GM21737 (cell line): Measurements from ENCODE around the gene CBLB.

Experiments
- ATAC-seq: cut with Tn5 transposase; IDR thresholded peaks from one replicate; pipeline ENCODE4 v1.9.1; 2021; ENCODE audit warnings: mild to moderate bottlenecking, moderate library complexity; ENCODE audit not compliant: unreplicated experiment

The CBLB gene

DNA sequence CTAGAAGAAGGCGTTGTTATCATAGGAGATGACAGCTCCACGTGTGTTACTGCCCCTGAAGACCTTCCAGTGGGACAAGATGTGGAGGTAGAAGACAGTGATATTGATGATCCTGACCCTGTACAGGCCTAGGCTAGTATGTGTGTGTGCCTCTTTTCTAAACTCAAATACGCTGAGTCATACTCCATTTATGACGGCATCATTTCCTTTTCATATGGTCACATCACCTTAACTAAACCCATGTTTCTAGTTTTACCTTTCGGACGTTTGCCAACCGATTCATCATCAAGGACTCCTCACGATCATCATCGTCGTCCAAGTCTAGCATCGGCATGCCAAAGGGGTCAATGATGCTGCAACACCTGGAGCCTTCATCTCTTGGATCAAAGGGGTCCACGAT, 149.0 kb downstream of the CBLB start:
- no peak for ATAC-seq

- no peak for ATAC-seq
Observed at GRCh38 chr3:105715372-105715771, 153.4 kb downstream of the CBLB start.

- no peak for ATAC-seq
Observed at GRCh38 chr3:105714453-105714852, 154.4 kb downstream of the CBLB start.

DNA sequence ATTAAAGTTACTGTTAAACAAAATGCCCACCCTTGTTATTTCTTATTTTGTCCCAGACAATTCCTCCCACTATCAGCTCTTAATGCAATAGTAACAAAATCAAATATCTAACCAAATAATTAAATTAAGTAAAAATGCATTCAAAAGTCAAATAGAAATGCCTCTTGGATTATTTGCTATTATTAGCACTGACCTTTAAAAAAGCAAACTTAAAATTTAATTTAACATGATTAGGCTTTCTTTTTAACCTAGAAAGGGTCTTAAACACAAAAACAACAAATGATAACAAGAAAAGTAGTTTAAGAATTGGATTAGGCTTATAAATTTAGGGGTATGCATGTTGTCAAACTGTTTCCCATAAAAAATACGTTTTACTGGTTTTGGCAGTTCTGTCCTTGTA, 159.8 kb downstream of the CBLB start:
- no peak for ATAC-seq

DNA sequence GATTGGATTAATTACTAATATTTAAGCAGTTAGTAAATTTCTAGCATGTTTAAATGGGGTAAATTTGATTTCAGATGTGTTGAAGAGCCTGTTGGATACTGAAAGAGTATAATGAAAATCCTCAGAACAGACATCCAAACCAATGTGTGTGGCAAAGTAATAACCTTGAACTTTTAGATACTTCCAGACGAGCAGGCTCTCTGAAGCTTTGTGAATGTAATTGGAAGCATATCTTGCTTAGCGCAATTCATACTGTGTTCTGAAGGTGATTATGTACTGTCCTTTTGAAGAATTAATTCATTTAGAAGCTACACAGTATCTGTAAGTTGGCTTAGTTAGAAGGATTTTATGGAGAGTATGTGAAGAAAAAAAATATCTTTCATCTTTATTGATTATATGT, 161.8 kb downstream of the CBLB start:
- ATAC-seq, result no peak

- no peak for ATAC-seq
Observed at GRCh38 chr3:105704726-105705410, 163.9 kb downstream of the CBLB start.

DNA sequence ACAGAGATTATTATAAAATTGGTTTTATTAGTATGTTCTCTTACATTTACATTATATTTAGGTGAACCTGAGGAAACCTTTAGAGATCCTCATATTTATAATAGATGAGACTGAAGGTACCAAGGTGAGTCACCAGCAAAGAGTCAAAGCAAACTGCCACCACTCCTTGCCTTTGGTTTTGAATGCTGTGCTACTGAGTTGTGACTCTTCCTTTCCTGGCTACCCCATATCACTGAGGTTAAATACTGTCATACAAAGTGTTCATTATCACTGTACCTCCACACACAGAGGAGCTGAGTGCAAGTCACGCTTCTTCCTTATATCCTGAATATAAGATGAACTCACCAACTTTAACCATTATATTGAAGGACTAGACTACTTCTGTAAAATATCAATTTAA, 168.2 kb downstream of the CBLB start:
- no peak for ATAC-seq

DNA sequence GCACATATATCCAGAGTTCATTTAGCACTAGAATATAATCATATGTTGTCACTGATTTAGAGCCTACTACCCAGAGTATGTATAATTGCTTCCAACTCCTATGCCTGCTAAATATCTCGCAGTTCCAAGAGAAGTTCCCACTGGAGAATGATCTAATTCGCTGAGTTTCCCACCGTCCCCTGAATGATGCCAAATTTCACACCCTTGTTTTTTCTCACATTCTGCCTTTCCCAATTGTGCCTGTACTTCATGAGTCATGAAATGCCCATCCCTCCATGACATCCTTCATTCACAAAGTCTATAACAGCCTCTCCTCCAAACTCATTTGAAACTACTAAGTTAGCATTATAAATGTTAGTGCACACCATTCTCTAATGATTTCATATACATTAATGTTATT, 177.2 kb downstream of the CBLB start:
- ATAC-seq, result no peak

- ATAC-seq, result no peak
Observed at GRCh38 chr3:105691053-105691452, 177.8 kb downstream of the CBLB start.

- ATAC-seq, result no peak
Observed at GRCh38 chr3:105688821-105689220, 180.0 kb downstream of the CBLB start.

DNA sequence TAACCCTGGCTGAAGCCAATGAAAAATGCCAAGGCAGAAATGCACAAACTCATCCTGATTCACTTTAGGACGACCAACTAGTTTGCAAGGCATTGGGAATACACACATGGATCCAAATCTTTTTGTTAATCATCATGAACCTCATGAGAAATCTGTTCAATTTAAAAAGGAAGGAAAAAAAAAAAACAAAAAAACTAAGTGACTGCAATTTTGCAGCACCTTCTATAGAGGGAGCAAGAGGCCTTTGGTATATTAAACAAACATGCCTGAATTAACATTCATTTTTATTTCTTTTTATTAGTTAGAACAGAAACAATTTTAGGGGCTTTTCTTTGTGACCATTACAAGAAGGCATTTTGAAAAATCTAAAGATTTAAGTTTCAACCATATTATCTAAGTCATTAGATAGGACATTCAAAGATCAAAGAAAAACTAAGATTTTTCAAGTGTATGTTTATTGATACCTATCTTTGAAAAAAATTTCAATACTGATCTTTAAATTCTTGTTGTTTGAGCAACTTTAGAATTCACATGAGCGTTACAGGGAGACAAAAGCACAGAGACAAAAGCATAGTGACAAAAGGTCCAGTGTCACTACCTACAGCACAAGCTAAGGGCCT, 182.4 kb downstream of the CBLB start:
- ATAC-seq, result no peak

GRCh38 chr3:105679951-105680350, 188.9 kb downstream of the CBLB start:
- ATAC-seq, result no peak

DNA sequence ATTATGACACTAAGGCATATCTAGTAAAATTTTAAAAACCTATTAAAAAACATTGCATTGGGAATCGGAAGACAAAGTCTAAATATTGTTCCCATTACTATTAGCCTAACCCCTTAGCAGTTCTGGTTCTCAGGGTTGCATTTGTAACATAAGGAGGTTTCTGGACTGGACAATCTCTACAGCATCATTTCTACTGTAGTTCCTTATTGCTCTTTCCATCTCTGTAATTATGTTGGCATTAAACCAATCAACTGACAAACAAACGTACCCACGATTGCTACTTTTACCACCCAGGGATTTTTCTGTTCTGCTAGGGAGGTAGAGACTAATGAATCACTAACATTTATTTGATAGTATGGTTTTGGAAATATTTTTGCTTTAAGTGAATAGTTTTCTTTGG, 190.8 kb downstream of the CBLB start:
- no peak for ATAC-seq

- ATAC-seq, result no peak
Observed at GRCh38 chr3:105676621-105677300, 192.1 kb downstream of the CBLB start.

- no peak for ATAC-seq
Observed at GRCh38 chr3:105674437-105675065, 194.3 kb downstream of the CBLB start.

GRCh38 chr3:105672996-105673395, 195.8 kb downstream of the CBLB start:
- no peak for ATAC-seq

GRCh38 chr3:105662306-105662705, 206.5 kb downstream of the CBLB start:
- ATAC-seq, result no peak

DNA sequence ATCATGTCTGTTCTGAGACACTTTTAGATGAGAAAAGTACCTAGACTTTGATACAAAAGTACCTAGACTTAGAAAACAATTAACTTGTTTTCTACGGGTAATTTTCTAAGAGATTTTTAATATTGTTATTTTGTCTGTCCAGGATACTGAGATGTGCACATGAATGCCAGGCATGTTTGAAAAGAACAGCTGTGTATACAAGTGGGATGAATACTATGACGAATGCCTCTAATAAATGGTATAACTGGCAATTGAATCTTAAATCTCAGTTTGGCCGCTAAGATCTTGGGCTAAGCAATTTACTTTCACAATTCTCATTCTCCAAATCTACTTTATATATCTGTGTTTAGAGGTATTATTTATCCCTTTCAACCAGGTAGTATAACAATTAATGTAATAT, 207.4 kb downstream of the CBLB start:
- no peak for ATAC-seq

- no peak for ATAC-seq
Observed at GRCh38 chr3:105656651-105657504, 211.9 kb downstream of the CBLB start.

GRCh38 chr3:105653868-105654267, 214.9 kb downstream of the CBLB start:
- ATAC-seq, result no peak

DNA sequence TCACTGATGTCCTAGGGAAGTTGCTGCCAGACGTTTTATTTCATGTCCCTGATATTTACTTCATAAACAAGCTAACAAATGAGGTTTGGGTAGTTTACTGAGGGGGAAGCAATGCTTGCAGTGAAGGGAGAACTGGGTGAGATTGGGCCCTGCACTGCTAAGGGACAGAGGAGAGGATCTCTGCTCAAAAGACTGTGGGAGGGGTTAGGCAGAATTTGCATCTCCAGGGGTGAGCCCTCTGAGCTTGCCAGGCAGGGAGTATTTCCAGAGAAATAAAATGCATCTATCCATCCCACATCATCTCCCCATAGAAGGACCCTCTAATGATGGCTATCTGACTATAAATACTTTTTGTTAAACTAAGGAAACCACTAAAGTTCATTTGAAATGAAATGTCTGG, 215.6 kb downstream of the CBLB start:
- ATAC-seq, result no peak
